AG04450 (cell line): ENCODE data around the gene NAA15. TPM values are rescaled to one million over a fixed set of nuclear protein-coding genes. Genes with fewer than 3 reads are reported as not detected.
"Not testable (repeated sequence)": the region's sequence is repeated elsewhere in the genome, so short reads cannot be mapped to it uniquely, and the experiment has no call there.

Experiments
- CTCF ChIA-PET: fragments of 300-600, 350-600 bp; formaldehyde crosslinking; extraction: SDS; loops from one replicate; lab custom pipeline; 2022; ENCODE audit warnings: antibody characterized with exemption, inconsistent platforms; lab: Charles Lee
- POLR2A ChIA-PET: fragments of 350-600 bp; formaldehyde crosslinking; extraction: SDS; loops from one replicate; lab custom pipeline; 2021; ENCODE audit warnings: antibody characterized with exemption, inconsistent platforms; lab: Yijun Ruan, JAX
- DNase-seq: peaks from one replicate; pipeline ENCODE4 v3.0.0-alpha.2; 2011; ENCODE audit warnings: low read depth, low spot score
- H3K27ac ChIP-seq: one replicate; pipeline ENCODE4 v1.5.1; 2012; ENCODE audit warnings: low read depth, low read length, control low read depth
- H3K27me3 ChIP-seq: one replicate; pipeline ENCODE4 v1.6.0; 2012; ENCODE audit warnings: low read length; ENCODE audit not compliant: control insufficient read depth, insufficient read depth
- H3K4me3 ChIP-seq: 2 replicates; pipeline ENCODE4 v1.5.1; 2011; ENCODE audit warnings: mild to moderate bottlenecking, low read depth, low read length, control low read depth
- H3K9me3 ChIP-seq: 2 replicates; pipeline ENCODE4 v1.5.1; 2012; ENCODE audit warnings: low read length; ENCODE audit not compliant: control insufficient read depth, insufficient read depth
- CTCF ChIP-seq: IDR thresholded peaks from 2 replicates; pipeline ENCODE4 v1.5.1; 2011; ENCODE audit warnings: low read depth, low read length, control low read depth, inconsistent platforms
- polyA plus RNA-seq: library from polyadenylated mRNA; depleted of rRNA; stranded (reverse); fragments of >200 nt; gene quantifications from 2 replicates; pipeline ENCODE4 v1.2.3, GENCODE V29; 2011

NAA15 gene
- polyA plus RNA-seq, 1 experiment = 30.2 TPM

GRCh38 chr4:139317635-139318034 is 16.3 kb downstream of the NAA15 start:
- Histone ChIP-seq H3K27me3 (no peaks in the 10 kb centered on the region), H3K4me3 (no peak overlapping the region), H3K9me3 (peaks cover 3% of the 10 kb centered on the region; the same call in 1 of the 2 replicates), H3K27ac (no peak overlapping the region)
- CTCF ChIA-PET = no interaction called here
- TF ChIP-seq CTCF = no peak
- DNase-seq = no peak
- POLR2A ChIA-PET = no interaction called here

GRCh38 chr4:139319571-139319970 is 18.3 kb downstream of the NAA15 start:
- Histone ChIP-seq H3K27ac (no peak overlapping the region), H3K4me3 (no peak overlapping the region), H3K9me3 (peaks cover 3% of the 10 kb centered on the region; the same call in 1 of the 2 replicates), H3K27me3 (no peaks in the 10 kb centered on the region)
- TF ChIP-seq CTCF = no peak
- CTCF ChIA-PET = no interaction called here
- POLR2A ChIA-PET = no interaction called here
- no peak for DNase-seq

- POLR2A ChIA-PET, H3K4me3 ChIP-seq, H3K9me3 ChIP-seq, H3K27ac ChIP-seq, H3K27me3 ChIP-seq, DNase-seq: not testable (repeated sequence)
- CTCF ChIA-PET = interaction anchor here (0.5 to 3.2 kb wide), 4 partner anchors 10 to 129 kb away, joined by 3 to 13 read pairs (median 4); no protein-coding TSS in a partner anchor
Measured at GRCh38 chr4:139322070-139322469, 20.8 kb downstream of the NAA15 start.

- H3K27me3 ChIP-seq, H3K4me3 ChIP-seq, H3K9me3 ChIP-seq, H3K27ac ChIP-seq, POLR2A ChIA-PET, DNase-seq: not testable (repeated sequence)
- CTCF ChIA-PET = interaction anchor here (0.5 to 3.2 kb wide), 4 partner anchors 11 to 156 kb away, joined by 4 to 13 read pairs (median 4); no protein-coding TSS in a partner anchor
Measured at GRCh38 chr4:139322541-139322940, 21.2 kb downstream of the NAA15 start.

- no peak for TF ChIP-seq CTCF
- Histone ChIP-seq H3K27me3 (no peaks in the 10 kb centered on the region), H3K4me3 (no peak overlapping the region), H3K27ac (no peak overlapping the region), H3K9me3 (no peaks in the 10 kb centered on the region)
- POLR2A ChIA-PET = no interaction called here
- CTCF ChIA-PET = interaction anchor here (0.7 kb wide), 1 partner anchor 89 kb away, joined by 4 read pairs; no protein-coding TSS in a partner anchor
- no peak for DNase-seq
Measured at GRCh38 chr4:139324620-139325019, 23.3 kb downstream of the NAA15 start.

GRCh38 chr4:139329665-139330200 is 28.4 kb downstream of the NAA15 start:
- Histone ChIP-seq H3K4me3 (no peak overlapping the region), H3K9me3 (no peaks in the 10 kb centered on the region), H3K27ac (no peak overlapping the region), H3K27me3 (no peaks in the 10 kb centered on the region)
- ChIA-PET CTCF (interaction anchor here (1.2 to 1.5 kb wide), 2 partner anchors 11 to 299 kb away, joined by 3 to 5 read pairs; no protein-coding TSS in a partner anchor), POLR2A (no interaction called here)
- TF ChIP-seq CTCF = no peak
- no peak for DNase-seq
